GM13976 (cell line): ENCODE results near the gene PERM1.
"Not testable (repeated sequence)": the region's sequence is repeated elsewhere in the genome, so short reads cannot be mapped to it uniquely, and the experiment has no call there.

Experiments used
- DNase-seq: peaks from one replicate; pipeline ENCODE4 v3.0.0; 2012; ENCODE audit warnings: low spot score
- in situ Hi-C: fragments of 300-500 bp; cut with MboI; formaldehyde crosslinking; loops from one replicate; pipeline ENCODE4 v1.12.0; 2022; ENCODE audit warnings: low sequenced_read_pairs, mixed read lengths, inconsistent platforms; ENCODE audit not compliant: unreplicated experiment
- TF ChIP-seq, protein P1 (sequence below): IDR thresholded peaks from 2 replicates; pipeline ENCODE4 v1.5.1; 2012; ENCODE audit warnings: borderline replicate concordance, mild to moderate bottlenecking; ENCODE audit not compliant: insufficient read depth; ENCODE audit errors: extremely low read depth, missing control alignments, control extremely low read depth

Gene PERM1

DNA sequence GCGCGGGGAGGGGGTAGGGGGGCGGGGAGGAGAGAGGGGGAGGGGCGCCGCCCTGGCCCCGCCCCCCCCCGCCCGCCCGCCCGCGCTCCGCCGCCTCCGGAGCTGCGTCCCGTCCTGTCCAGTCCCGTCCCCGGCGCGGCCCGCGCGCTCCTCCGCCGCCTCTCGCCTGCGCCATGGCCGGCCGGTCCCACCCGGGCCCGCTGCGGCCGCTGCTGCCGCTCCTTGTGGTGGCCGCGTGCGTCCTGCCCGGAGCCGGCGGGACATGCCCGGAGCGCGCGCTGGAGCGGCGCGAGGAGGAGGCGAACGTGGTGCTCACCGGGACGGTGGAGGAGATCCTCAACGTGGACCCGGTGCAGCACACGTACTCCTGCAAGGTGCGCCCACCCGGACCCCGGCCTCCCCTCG is 38.1 kb upstream of the PERM1 start, which contains the start of gene AGRN:
Gene AGRN (plus strand): TSS at position 121 of the 405 bp plus-strand sequence. CDS start 53 bp downstream, at position 174.
- TF ChIP-seq, protein P1, sequence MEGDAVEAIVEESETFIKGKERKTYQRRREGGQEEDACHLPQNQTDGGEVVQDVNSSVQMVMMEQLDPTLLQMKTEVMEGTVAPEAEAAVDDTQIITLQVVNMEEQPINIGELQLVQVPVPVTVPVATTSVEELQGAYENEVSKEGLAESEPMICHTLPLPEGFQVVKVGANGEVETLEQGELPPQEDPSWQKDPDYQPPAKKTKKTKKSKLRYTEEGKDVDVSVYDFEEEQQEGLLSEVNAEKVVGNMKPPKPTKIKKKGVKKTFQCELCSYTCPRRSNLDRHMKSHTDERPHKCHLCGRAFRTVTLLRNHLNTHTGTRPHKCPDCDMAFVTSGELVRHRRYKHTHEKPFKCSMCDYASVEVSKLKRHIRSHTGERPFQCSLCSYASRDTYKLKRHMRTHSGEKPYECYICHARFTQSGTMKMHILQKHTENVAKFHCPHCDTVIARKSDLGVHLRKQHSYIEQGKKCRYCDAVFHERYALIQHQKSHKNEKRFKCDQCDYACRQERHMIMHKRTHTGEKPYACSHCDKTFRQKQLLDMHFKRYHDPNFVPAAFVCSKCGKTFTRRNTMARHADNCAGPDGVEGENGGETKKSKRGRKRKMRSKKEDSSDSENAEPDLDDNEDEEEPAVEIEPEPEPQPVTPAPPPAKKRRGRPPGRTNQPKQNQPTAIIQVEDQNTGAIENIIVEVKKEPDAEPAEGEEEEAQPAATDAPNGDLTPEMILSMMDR = no peak
- in situ Hi-C loops = no loop called here
- DNase-seq = peak; percentile 79

- in situ Hi-C loops = no loop called here
- TF ChIP-seq, protein P1 = peak; percentile 65
- peak; percentile 95 for DNase-seq
Observed at GRCh38 chr1:1019122-1019999, 37.5 kb upstream of the PERM1 start.

- in situ Hi-C loops, DNase-seq: not testable (repeated sequence)
Observed at GRCh38 chr1:1018321-1018685, 36.4 kb upstream of the PERM1 start.

DNA sequence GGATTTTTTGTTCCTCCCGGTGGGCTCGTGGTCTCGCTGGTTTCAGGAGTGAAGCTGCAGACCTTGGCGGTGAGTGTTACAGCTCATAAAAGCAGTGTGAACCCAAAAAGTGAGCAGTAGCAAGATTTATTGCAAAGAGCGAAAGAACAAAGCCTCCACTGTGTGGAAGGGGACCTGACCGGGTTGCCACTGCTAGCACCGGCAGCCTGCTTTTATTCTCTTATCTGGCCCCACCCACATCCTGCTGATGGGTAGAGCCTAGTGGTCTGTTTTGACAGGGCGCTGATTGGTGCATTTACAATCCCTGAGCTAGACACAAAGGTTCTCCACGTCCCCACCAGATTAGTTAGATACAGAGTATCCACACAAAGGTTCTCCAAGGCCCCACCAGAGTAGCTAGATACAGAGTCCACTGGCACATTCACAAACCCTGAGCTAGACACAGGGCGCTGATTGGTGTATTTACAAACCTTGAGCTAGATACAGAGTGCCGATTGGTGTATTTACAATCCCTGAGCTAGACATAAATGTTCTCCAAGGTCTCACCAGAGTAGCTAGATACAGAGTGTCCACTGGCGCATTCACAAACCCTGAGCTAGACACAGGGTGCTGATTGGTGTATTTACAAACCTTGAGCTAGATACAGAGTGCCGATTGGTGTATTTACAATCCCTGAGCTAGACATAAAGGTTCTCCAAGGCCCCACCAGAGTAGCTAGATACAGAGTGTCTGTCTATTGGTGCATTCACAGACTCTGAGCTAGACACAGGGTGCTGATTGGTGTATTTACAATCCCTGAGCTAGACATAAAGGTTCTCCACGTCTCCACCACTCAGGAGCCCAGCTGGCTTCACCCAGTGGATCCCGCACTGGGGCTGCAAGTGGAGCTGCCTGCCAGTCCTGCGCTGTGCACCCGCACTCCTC is 35.8 kb upstream of the PERM1 start:
- DNase-seq, in situ Hi-C loops: not testable (repeated sequence)

GRCh38 chr1:1014799-1015681 is 33.1 kb upstream of the PERM1 start:
- in situ Hi-C loops = no loop called here
- TF ChIP-seq, protein P1 = peak; percentile 31
- DNase-seq = no peak

GRCh38 chr1:1013922-1014648 is 32.2 kb upstream of the PERM1 start:
- TF ChIP-seq, protein P1 = no peak
- in situ Hi-C loops = no loop called here
- no peak for DNase-seq
